Neural crest cell (in vitro differentiated cells): ENCODE data around the gene NELL1. TPM values are rescaled to one million over a fixed set of nuclear protein-coding genes. Genes with fewer than 3 reads are reported as not detected.

Experiments used
- DNase-seq: peaks from one replicate; pipeline ENCODE4 v3.0.0; 2021; ENCODE audit warnings: low read depth, mixed read lengths, low spot score
- H3K27ac Mint-ChIP-seq: one replicate; pipeline ENCODE4 v1.8.0; 2021; ENCODE audit warnings: mild to moderate bottlenecking, mixed read lengths; ENCODE audit not compliant: unreplicated experiment
- H3K27me3 Mint-ChIP-seq: 2 replicates; pipeline ENCODE4 v1.8.0; 2021; ENCODE audit warnings: low read depth, mild to moderate bottlenecking, mixed read lengths
- H3K36me3 Mint-ChIP-seq: 2 replicates; pipeline ENCODE4 v1.8.0; 2021; ENCODE audit warnings: low read depth, mild to moderate bottlenecking, mixed read lengths
- H3K4me1 Mint-ChIP-seq: 2 replicates; pipeline ENCODE4 v1.8.0; 2021; ENCODE audit warnings: mixed read lengths
- H3K4me3 Mint-ChIP-seq: one replicate; pipeline ENCODE4 v1.8.0; 2021; ENCODE audit warnings: mild to moderate bottlenecking, mixed read lengths
- H3K9me3 Mint-ChIP-seq: 2 replicates; pipeline ENCODE4 v1.8.0; 2021; ENCODE audit warnings: mixed read lengths
- total RNA-seq: library from RNA; stranded (reverse); gene quantifications from 2 replicates; pipeline ENCODE4 v1.2.1, GENCODE V29; 2021
- TF ChIP-seq, protein P1 (sequence below): fragments of 200-600 bp; sonication (generic); conservative IDR thresholded peaks from 2 replicates; pipeline ENCODE4 v1.5.0; 2021; ENCODE audit warnings: antibody characterized with exemption, mild to moderate bottlenecking

The NELL1 gene
- total RNA-seq, 1 donor from 2014 or later = 0.51 TPM

DNA sequence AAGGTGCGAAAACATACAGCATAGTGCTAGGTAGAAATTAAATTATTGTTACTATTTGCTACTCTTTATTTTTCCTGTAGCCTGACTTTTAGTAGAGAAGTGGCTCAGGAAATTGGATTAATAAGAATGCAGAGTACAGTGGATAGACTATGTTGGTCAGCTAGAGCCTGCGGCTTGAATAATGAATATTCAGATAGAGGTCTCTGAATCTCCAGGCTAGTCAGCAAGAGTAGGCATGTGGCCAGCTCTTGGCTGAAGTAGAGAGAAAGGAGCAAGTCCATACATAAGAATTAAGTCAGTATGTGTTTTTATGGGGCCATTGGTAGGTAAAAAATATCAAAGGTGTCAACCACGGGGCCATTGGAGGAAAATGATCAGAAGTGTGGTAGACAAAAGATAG, 413.5 kb downstream of the NELL1 start:
- no peaks in the 10 kb centered on the region for H3K36me3 Mint-ChIP-seq
- H3K27ac Mint-ChIP-seq = no peak overlapping the region
- TF ChIP-seq, protein P1, sequence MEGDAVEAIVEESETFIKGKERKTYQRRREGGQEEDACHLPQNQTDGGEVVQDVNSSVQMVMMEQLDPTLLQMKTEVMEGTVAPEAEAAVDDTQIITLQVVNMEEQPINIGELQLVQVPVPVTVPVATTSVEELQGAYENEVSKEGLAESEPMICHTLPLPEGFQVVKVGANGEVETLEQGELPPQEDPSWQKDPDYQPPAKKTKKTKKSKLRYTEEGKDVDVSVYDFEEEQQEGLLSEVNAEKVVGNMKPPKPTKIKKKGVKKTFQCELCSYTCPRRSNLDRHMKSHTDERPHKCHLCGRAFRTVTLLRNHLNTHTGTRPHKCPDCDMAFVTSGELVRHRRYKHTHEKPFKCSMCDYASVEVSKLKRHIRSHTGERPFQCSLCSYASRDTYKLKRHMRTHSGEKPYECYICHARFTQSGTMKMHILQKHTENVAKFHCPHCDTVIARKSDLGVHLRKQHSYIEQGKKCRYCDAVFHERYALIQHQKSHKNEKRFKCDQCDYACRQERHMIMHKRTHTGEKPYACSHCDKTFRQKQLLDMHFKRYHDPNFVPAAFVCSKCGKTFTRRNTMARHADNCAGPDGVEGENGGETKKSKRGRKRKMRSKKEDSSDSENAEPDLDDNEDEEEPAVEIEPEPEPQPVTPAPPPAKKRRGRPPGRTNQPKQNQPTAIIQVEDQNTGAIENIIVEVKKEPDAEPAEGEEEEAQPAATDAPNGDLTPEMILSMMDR = no peak

DNA sequence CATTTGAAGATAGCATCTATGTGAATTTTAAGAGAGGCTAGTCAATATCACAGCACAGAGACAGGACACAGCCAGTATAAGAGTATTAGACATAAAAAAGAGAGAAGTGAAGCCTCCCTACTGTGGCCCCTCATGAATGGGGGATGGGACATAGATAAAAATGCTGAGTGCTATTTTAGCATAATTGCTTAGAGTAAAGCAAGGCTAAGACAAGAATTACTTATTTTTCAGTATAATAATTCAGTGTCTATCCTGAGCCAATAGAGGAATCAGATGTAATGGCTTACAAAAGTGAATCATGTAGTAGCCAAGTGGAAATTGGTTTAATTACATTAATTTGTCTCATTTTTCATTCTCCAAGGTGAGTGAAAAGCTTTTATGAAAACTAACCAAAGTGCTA, 419.5 kb downstream of the NELL1 start:
- H3K27me3 Mint-ChIP-seq = peaks cover 2% of the 10 kb centered on the region
- H3K36me3 Mint-ChIP-seq = peaks cover 3% of the 10 kb centered on the region
- no peak overlapping the region for H3K27ac Mint-ChIP-seq
- H3K4me3 Mint-ChIP-seq = no peak overlapping the region
- no peak for DNase-seq
- TF ChIP-seq, protein P1 = no peak
- no peaks in the 10 kb centered on the region for H3K4me1 Mint-ChIP-seq
- H3K9me3 Mint-ChIP-seq = no peaks in the 10 kb centered on the region

More for the DNA sequence above, 413.5 kb downstream of the NELL1 start:
- DNase-seq = no peak
- H3K27me3 Mint-ChIP-seq = no peaks in the 10 kb centered on the region
- no peaks in the 10 kb centered on the region for H3K4me1 Mint-ChIP-seq
- no peaks in the 10 kb centered on the region for H3K9me3 Mint-ChIP-seq
- H3K4me3 Mint-ChIP-seq = no peak overlapping the region

DNA sequence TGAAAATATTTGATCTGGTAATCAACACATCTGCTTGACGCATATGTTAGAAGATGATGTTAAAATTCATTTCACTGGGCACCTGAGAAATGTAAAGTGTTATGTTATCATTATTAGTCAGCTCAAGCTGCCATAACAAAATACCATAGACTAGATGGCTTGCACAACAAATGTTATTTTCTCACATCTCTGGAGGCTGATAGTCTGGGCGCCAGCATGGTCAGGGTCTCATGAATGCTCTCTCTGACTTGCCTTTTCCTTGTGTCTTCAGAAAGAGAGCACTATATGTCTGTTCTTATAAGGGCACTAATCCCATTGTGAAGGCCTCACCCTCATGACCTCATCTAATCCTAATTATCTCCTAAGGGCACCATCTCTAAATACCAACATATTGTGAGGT, 435.3 kb downstream of the NELL1 start:
- no peaks in the 10 kb centered on the region for H3K27me3 Mint-ChIP-seq
- TF ChIP-seq, protein P1 = no peak
- peaks cover 5% of the 10 kb centered on the region for H3K9me3 Mint-ChIP-seq
- H3K4me1 Mint-ChIP-seq = no peaks in the 10 kb centered on the region
- no peak for DNase-seq
- no peak overlapping the region for H3K4me3 Mint-ChIP-seq
- no peak overlapping the region for H3K27ac Mint-ChIP-seq
- peaks cover 2% of the 10 kb centered on the region for H3K36me3 Mint-ChIP-seq

DNA sequence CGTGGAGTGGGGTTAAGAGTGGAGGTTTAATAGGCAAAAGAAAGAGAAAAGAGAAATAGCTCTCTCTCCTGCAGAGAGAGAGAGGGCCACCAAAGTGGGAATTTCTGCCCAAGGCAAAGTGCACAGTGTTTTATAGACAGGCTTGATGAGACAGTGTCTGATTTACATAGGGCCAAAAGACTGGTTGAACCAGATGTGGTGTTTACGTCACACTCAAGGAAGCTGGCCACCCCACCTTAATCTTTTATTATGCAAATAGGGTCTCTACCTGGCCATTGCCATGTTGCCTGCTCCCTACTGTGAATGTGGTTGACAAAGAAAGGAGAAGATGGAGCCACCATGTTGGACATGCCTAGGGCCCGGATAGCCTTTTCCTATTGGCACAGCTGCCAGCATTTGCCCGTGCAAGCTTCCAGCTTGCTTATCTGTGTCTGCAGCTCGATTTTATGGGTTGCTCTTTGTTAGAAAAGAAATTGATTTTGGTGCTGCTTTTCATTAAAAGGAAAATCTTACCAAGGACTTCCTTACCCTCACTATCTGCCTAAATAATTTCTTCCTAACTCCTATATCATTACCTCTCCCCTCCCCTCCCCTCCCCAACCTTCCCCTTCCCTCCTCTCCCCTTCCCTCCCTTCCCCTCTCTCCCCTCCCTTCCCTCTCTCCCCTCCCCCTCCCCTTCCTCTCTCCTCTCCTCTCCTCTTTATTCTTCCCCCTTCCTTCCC, 436.0 kb downstream of the NELL1 start:
- TF ChIP-seq, protein P1 = no peak
- no peak overlapping the region for H3K4me3 Mint-ChIP-seq
- no peaks in the 10 kb centered on the region for H3K4me1 Mint-ChIP-seq
- peaks cover 2% of the 10 kb centered on the region for H3K36me3 Mint-ChIP-seq
- no peaks in the 10 kb centered on the region for H3K27me3 Mint-ChIP-seq
- peaks cover 5% of the 10 kb centered on the region for H3K9me3 Mint-ChIP-seq
- no peak overlapping the region for H3K27ac Mint-ChIP-seq
- no peak for DNase-seq

DNA sequence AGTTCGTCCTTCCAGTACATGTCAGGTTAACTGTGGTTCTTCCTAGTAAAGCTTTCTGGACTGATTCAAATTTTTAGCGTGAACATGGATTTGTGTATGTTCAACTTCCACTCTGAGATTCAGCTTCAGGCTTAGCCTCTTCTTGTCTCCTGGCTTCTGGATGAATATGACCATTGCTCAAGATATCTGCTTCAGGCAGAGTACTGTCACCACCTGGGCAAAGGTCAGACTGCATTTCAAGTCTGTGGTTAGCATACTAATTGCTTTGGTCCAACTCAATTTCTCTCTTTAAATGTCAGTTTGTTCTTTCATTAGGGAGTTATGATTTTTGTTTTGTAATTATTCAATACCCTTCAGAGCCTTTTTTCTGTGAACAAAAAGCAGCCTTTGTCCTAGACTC, 440.0 kb downstream of the NELL1 start:
- no peak for DNase-seq
- no peaks in the 10 kb centered on the region for H3K27me3 Mint-ChIP-seq
- peaks cover 2% of the 10 kb centered on the region for H3K36me3 Mint-ChIP-seq
- H3K4me3 Mint-ChIP-seq = no peak overlapping the region
- H3K4me1 Mint-ChIP-seq = no peaks in the 10 kb centered on the region
- no peak overlapping the region for H3K27ac Mint-ChIP-seq
- peaks cover 5% of the 10 kb centered on the region for H3K9me3 Mint-ChIP-seq
- TF ChIP-seq, protein P1 = no peak
